Activated naive CD8-positive, alpha-beta T cell treated with anti-CD3 and anti-CD28 coated beads, Interleukin-2, amount 10 ng/mL, durations not matched to agents 7 days and 5 days (primary cell): ENCODE measurements around the gene SAMD11. TPM values are rescaled to one million over a fixed set of nuclear protein-coding genes. Genes with fewer than 3 reads are reported as not detected.

ENCODE experiments used
- ATAC-seq: fragments of 150-1000 bp; cut with Tn5 transposase; one replicate; pipeline ENCODE4 v1.10.0; 2021; ENCODE audit warnings: low read depth, moderate library complexity
- POLR2A ChIA-PET: fragments of 350-600 bp; sonication (Branson Sonifier 250); formaldehyde crosslinking; loops from one replicate; lab custom pipeline; 2021; ENCODE audit warnings: antibody characterized with exemption; lab: Charles Lee
- DNase-seq: peaks from one replicate; pipeline ENCODE4 v3.0.0; 2021
- H3K27ac Mint-ChIP-seq: one replicate; pipeline ENCODE4 v1.8.0; 2022; ENCODE audit warnings: mild to moderate bottlenecking, mixed read lengths
- H3K27me3 Mint-ChIP-seq: one replicate; pipeline ENCODE4 v1.8.0; 2022; ENCODE audit warnings: mild to moderate bottlenecking, moderate library complexity, mixed read lengths
- H3K36me3 Mint-ChIP-seq: one replicate; pipeline ENCODE4 v1.8.0; 2021; ENCODE audit warnings: mild to moderate bottlenecking, mixed read lengths
- H3K4me1 Mint-ChIP-seq: one replicate; pipeline ENCODE4 v1.8.0; 2021; ENCODE audit warnings: mixed read lengths
- H3K4me3 Mint-ChIP-seq: one replicate; pipeline ENCODE4 v1.8.0; 2022; ENCODE audit warnings: mild to moderate bottlenecking, moderate library complexity, mixed read lengths
- H3K9me3 Mint-ChIP-seq: one replicate; pipeline ENCODE4 v1.8.0; 2021; ENCODE audit warnings: mixed read lengths
- total RNA-seq, 2 experiments: library from RNA; stranded (reverse); gene quantifications; one replicate each; pipeline ENCODE4 v1.2.3, GENCODE V29; 2021

Gene SAMD11
- total RNA-seq, 2 experiments from 2014 or later: 0.22 TPM; not detected in 1

DNA sequence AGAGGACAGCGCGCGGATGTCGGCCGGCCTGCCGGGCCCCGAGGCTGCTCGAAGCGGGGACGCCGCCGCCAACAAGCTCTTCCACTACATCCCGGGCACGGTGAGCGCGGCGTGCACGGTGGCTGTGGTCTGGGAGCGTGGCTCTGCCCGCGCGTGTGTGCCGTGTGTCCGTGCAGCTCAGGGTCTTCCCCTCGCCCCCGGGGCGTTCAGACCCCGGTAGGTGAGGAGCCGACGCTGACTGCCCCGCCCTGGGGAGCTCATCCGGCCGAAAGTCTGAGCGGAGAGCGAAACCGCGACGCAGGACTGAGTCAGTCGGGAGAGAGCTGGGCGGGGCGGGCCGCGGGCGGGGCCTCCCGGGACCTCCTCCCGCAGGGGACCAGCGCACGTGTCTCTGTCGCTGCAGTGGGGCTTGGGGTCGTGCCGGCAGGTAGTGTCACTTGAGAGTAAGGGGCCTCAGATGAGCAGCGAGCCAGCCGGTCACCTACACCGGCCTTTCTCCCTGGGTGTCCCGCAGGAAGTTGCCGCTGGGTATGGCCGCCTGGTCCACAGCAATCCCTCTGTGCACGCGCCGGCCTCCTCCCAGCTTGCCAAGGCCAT, 43.1 kb downstream of the SAMD11 start:
- H3K27ac Mint-ChIP-seq: peak overlapping the region; percentile 87
- H3K4me1 Mint-ChIP-seq: peaks cover 5% of the 10 kb centered on the region
- POLR2A ChIA-PET: interaction anchor here (1.0 to 1.8 kb wide), 8 partner anchors 25 to 74 kb away, joined by 3 to 11 read pairs (median 4); partner anchors contain the start of gene ISG15
- H3K36me3 Mint-ChIP-seq: no peaks in the 10 kb centered on the region
- peaks cover 4% of the 10 kb centered on the region for H3K27me3 Mint-ChIP-seq
- H3K9me3 Mint-ChIP-seq: peaks cover 3% of the 10 kb centered on the region
- DNase-seq (peak; percentile 82), ATAC-seq (peak; percentile 85)
- peak overlapping the region; percentile 82 for H3K4me3 Mint-ChIP-seq

DNA sequence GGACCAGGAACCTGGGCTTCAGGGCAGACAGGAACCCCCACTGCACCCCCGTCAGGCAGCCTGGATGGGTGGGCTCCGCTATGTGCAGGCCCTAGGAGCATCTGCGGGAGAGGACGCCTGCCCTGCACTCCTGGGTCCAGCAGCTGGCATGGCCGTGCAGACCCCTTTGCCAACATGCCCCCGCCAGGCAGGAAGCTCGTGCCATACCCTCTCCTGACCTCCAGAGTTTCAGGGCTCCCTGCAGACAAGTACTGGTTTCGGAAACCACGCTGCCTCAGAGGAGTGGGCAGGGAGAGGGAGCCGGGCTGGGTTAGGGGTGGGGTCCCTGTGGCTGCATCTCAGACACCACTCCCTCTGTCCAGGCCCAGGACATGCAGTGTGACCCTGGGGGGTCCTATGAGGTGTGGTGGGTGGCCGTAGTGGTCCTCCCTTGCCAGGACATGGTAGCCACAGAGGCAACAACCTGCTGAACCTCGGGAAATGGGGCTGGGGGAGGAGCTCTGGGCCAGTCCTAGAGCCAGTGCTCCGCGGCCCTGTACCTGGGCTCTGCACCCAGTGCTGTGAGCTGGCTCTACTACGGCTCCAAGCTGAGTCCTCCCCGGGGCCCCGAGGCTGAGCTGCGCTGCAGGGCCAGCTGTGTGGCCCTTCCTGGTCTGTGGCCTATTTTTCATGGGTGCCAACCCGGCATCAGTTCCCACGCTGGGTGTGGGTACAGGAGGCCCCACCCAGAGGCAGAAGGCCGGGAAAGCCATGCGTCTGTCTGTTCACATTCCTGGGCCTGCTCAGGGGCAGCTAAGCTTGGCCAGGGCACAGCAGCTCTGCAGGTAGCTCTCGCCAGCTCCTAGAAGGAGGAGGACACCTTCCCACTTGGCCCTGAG, 44.0 kb downstream of the SAMD11 start:
- Mint-ChIP-seq H3K4me3 (no peak overlapping the region), H3K4me1 (peaks cover 3% of the 10 kb centered on the region)
- POLR2A ChIA-PET: interaction anchor here (1.0 to 1.8 kb wide), 5 partner anchors 26 to 71 kb away, joined by 3 to 11 read pairs (median 6); partner anchors contain the start of gene ISG15

DNA sequence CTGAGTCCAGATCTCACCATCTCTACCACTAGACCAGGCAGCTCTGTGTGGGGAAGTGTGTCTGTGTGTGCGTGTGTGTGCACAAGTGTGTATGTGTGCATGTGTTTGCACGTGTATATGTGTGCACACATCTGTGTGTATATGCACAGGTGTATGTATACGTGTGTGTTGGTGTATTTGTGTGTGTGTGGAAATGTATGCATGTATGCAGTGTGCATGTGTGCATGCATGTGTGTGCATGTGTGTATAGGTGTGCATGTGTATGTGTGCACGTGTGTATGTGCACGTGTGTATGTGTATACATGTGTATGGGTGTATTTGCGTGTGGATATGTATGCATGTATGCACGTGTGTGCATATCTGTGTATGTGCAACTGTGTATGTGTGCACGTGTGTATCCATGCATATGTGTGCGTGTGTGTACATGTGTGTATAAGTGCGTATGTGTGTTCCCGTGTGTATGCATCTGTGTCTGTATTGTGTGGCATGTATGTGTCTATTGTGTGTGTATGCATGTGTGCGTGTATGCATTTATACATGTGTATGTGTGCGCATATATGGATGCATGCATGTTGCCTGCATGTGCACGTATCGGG, 45.6 kb downstream of the SAMD11 start:
- Mint-ChIP-seq H3K9me3 (peaks cover 3% of the 10 kb centered on the region), H3K4me3 (no peak overlapping the region), H3K27ac (no peak overlapping the region), H3K4me1 (peaks cover 3% of the 10 kb centered on the region), H3K36me3 (no peaks in the 10 kb centered on the region), H3K27me3 (peaks cover 4% of the 10 kb centered on the region)
- POLR2A ChIA-PET: interaction anchor here (0.6 kb wide), 1 partner anchor 63 kb away, joined by 3 read pairs; no protein-coding TSS in a partner anchor
- ATAC-seq: no peak
- no peak for DNase-seq

More for the DNA sequence above, 44.0 kb downstream of the SAMD11 start:
- no peak for ATAC-seq
- no peak overlapping the region for H3K27ac Mint-ChIP-seq
- peaks cover 4% of the 10 kb centered on the region for H3K27me3 Mint-ChIP-seq
- no peak for DNase-seq
- H3K9me3 Mint-ChIP-seq: peaks cover 3% of the 10 kb centered on the region
- H3K36me3 Mint-ChIP-seq: no peaks in the 10 kb centered on the region

DNA sequence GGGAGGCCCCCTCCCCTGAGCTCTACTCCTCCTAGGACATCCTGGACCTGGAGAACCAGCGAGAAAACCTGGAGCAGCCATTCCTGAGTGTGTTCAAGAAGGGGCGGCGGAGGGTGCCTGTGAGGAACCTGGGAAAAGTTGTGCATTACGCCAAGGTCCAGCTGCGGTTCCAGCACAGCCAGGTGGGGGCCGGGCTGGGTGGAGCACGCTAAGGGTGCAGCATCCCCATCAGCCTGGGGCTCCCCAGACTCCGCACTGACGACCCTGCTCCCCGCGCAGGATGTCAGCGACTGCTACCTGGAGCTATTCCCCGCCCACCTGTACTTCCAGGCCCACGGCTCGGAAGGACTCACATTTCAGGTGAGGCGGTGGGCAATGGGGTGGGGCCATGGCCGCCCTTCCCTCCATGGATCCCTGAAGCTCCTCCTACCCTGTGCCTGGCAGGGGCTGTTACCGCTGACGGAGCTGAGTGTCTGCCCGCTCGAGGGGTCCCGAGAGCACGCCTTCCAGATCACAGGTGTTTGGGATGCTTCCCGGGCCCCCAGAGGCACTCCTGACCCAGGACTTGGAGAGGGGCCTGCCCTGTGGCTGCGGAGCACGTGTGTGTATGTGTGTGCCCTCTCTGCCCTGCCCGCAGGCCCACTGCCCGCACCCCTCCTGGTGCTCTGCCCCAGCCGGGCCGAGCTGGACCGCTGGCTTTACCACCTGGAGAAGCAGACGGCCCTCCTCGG, 46.7 kb downstream of the SAMD11 start:
- H3K27ac Mint-ChIP-seq: no peak overlapping the region
- DNase-seq: no peak
- H3K27me3 Mint-ChIP-seq: peaks cover 4% of the 10 kb centered on the region
- ATAC-seq: no peak
- H3K4me3 Mint-ChIP-seq: no peak overlapping the region
- POLR2A ChIA-PET: interaction anchor here (0.6 kb wide), 1 partner anchor 64 kb away, joined by 3 read pairs; no protein-coding TSS in a partner anchor
- H3K9me3 Mint-ChIP-seq: peaks cover 3% of the 10 kb centered on the region
- no peaks in the 10 kb centered on the region for H3K36me3 Mint-ChIP-seq
- peaks cover 3% of the 10 kb centered on the region for H3K4me1 Mint-ChIP-seq

DNA sequence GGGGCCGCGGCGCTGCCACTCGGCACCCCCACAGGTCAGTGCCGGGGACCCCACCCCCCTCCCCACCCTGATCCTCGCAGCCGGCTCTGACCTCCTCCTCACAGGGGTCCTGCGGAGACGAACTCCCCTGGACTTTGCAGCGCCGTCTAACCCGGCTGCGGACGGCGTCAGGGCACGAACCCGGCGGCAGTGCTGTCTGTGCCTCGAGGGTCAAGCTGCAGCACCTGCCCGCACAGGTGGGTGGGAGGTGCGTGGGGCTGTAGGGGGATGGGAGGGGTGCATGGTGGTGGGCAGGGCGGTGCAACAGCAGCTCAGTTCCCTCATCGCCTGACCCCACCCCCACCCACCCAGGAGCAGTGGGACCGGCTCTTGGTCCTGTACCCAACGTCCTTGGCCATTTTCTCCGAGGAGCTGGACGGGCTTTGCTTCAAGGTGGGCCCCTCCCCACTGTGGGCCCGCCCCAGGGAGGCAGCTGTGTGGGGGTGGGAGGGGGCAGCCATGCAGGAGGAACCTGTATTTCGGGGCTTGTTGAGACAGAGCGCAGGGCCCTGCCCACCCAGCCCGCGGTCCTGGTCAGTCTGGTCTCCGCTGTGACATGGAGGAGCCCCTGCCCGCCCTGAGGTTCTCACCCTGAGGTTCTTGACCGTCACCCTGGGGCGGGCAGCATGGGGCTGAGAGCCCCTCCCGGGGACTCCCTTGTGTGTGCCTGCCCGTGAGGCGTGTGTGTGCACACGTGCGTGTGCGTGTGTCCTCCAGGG, 47.4 kb downstream of the SAMD11 start:
- ATAC-seq (no peak), DNase-seq (no peak)
- Mint-ChIP-seq H3K4me3 (no peak overlapping the region), H3K9me3 (peaks cover 3% of the 10 kb centered on the region), H3K27ac (no peak overlapping the region), H3K27me3 (peaks cover 9% of the 10 kb centered on the region), H3K4me1 (peaks cover 3% of the 10 kb centered on the region), H3K36me3 (no peaks in the 10 kb centered on the region)
- POLR2A ChIA-PET: no interaction called here

DNA sequence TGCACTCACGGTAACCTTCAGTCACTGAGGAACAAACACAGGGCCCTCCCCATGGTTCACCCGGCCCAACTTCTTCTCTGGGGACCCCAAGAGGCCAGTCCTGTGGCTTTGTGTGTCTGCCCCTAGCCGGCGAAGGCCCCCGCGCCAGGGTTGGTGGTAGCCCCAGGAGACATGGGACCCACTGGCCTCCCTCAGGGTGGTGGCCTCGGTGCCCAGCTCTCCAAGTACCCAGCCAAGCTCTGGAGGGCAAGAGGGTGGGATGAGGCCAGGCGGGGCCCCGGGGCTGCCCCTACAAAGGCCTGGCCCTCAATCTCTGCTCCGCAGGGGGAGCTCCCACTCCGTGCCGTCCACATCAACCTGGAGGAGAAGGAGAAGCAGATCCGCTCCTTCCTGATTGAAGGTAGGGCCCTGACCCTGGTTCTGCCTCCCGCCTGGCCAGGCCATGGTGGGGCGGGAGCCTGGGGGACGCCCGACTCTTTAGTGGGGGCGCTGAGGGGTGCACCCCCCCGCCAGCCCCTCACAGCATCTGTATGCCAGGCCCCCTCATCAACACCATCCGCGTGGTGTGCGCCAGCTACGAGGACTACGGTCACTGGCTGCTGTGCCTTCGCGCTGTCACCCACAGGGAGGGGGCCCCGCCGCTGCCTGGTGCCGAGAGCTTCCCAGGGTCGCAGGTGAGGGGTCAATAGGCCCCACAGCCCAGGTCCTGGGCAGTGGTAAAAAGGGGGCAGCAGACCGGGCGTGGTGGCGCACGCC, 48.2 kb downstream of the SAMD11 start:
- ATAC-seq: no peak
- DNase-seq: no peak
- Mint-ChIP-seq H3K36me3 (no peaks in the 10 kb centered on the region), H3K9me3 (peaks cover 3% of the 10 kb centered on the region), H3K4me3 (no peak overlapping the region), H3K27ac (no peak overlapping the region), H3K27me3 (peaks cover 9% of the 10 kb centered on the region), H3K4me1 (peaks cover 3% of the 10 kb centered on the region)
- POLR2A ChIA-PET: no interaction called here

DNA sequence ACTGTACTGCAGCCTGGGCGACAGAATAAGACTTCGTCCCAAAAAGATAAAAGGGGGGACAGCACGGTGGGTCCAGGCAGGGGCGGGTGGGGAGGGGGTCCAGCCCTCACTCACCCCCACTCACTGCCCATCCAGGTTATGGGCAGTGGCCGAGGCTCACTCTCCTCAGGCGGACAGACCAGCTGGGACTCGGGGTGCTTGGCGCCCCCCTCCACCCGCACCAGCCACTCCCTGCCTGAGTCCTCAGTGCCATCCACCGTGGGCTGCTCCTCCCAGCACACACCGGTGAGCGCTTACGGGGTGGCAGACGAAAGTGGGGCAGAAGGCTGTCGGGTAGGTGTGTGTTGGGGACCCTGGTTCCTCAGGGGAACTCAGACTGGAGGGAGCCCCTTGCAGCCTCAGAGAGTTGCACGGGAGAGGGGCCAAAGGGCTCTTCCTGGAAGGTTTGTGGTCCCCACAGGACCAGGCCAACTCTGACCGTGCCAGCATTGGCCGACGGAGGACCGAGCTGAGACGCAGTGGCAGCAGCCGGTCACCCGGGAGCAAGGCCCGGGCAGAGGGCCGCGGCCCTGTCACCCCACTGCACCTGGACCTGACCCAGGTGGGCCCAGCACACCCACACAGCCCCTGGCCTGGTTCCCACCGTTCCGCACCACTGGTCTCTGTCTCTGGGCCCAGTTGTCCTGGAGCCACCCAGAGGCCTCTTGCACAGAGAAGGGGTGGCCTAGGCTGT, 49.2 kb downstream of the SAMD11 start:
- H3K27me3 Mint-ChIP-seq: peaks cover 9% of the 10 kb centered on the region
- H3K27ac Mint-ChIP-seq: no peak overlapping the region
- no peak overlapping the region for H3K4me3 Mint-ChIP-seq
- peaks cover 3% of the 10 kb centered on the region for H3K9me3 Mint-ChIP-seq
- H3K4me1 Mint-ChIP-seq: peaks cover 2% of the 10 kb centered on the region
- H3K36me3 Mint-ChIP-seq: no peaks in the 10 kb centered on the region
- no peak for DNase-seq
- POLR2A ChIA-PET: no interaction called here
- ATAC-seq: no peak

DNA sequence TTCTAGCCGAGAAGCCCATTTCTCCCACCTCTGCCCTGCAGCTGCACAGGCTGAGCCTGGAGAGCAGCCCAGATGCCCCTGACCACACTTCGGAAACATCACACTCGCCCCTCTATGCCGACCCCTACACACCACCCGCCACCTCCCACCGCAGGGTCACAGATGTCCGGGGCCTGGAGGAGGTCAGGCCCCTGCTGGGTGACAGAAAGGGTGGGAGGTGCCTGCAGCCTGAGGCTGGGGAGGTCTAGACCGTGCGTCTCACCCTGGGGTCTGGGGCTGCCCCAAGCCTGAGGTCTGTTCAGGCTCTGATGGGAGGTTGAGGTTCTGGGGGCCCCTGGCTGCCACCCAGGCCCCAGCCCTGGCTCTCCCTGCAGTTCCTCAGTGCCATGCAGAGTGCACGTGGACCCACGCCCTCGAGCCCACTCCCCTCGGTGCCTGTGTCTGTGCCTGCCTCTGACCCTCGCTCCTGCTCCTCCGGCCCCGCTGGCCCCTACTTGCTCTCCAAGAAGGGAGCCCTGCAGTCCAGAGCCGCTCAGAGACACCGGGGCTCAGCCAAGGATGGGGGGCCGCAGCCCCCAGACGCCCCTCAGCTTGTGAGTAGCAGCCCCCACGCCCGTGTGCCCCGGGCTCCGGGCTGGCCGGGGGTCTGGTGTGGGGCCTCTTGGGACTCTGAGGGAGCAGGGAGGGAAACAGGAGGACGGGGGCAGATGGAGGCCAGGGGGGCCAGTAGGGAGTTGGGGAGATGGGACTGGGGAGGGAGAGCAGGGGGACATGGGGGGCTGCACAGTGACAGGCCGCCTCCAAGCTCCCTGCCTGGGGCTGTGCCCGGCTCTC, 50.0 kb downstream of the SAMD11 start:
- Mint-ChIP-seq H3K9me3 (peaks cover 3% of the 10 kb centered on the region), H3K4me1 (no peaks in the 10 kb centered on the region), H3K27me3 (peaks cover 5% of the 10 kb centered on the region), H3K4me3 (no peak overlapping the region), H3K27ac (no peak overlapping the region), H3K36me3 (peaks cover 1% of the 10 kb centered on the region)
- POLR2A ChIA-PET: no interaction called here
- DNase-seq (no peak), ATAC-seq (no peak)

DNA sequence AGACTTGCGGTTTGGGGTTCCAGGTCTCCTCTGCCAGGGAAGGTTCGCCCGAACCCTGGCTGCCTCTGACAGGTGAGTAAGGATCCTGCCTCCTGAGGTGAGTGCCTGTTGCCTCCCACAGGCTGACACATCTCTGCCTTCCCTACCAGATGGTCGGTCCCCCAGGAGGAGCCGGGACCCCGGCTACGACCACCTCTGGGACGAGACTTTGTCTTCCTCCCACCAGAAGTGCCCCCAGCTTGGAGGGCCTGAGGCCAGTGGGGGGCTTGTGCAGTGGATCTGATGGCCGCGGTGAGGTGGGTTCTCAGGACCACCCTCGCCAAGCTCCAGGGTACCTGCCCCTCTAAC, 50.5 kb downstream of the SAMD11 start:
- DNase-seq (no peak), ATAC-seq (no peak)
- POLR2A ChIA-PET: no interaction called here
- H3K4me3 Mint-ChIP-seq: no peak overlapping the region
- peaks cover 3% of the 10 kb centered on the region for H3K9me3 Mint-ChIP-seq
- H3K4me1 Mint-ChIP-seq: no peaks in the 10 kb centered on the region
- H3K27ac Mint-ChIP-seq: no peak overlapping the region
- peaks cover 5% of the 10 kb centered on the region for H3K27me3 Mint-ChIP-seq
- peaks cover 1% of the 10 kb centered on the region for H3K36me3 Mint-ChIP-seq

DNA sequence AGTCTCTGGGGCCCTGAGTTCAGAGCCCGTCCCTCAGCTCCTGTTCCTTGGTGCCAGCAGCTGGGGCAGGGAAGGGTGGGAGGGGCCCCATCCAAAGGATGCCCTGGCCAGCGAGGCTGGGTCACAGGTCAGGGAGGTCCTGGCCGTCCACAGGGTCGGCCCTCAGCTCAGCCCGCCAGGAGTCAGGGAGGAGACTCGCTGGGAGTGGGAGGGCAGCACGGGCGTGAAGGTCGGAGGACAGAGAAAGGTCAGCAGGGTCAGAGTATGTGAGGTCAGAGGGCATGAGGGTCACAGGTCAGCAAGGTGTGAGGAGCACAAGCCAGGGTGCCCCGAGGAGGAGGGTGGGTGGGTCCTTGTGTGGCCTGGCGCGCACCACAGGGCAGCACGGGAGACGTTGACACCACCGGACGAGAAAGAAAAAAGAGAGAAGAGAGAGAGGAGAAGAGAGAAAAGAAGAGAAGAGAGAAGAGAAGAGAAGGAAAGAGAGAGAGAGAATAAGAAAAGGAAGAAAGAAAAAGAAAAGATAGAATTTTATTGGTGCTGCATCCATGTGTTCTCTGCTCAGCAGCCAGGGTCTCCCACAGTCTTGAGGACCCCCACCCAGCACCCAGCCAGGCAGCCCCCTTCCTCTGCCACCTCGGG, 51.1 kb downstream of the SAMD11 start:
- ATAC-seq (no peak), DNase-seq (no peak)
- Mint-ChIP-seq H3K4me1 (no peaks in the 10 kb centered on the region), H3K27me3 (peaks cover 5% of the 10 kb centered on the region), H3K9me3 (no peaks in the 10 kb centered on the region), H3K36me3 (peaks cover 1% of the 10 kb centered on the region), H3K4me3 (no peak overlapping the region), H3K27ac (no peak overlapping the region)
- POLR2A ChIA-PET: no interaction called here
